ENCODE measurements around the gene MED15.

DNA sequence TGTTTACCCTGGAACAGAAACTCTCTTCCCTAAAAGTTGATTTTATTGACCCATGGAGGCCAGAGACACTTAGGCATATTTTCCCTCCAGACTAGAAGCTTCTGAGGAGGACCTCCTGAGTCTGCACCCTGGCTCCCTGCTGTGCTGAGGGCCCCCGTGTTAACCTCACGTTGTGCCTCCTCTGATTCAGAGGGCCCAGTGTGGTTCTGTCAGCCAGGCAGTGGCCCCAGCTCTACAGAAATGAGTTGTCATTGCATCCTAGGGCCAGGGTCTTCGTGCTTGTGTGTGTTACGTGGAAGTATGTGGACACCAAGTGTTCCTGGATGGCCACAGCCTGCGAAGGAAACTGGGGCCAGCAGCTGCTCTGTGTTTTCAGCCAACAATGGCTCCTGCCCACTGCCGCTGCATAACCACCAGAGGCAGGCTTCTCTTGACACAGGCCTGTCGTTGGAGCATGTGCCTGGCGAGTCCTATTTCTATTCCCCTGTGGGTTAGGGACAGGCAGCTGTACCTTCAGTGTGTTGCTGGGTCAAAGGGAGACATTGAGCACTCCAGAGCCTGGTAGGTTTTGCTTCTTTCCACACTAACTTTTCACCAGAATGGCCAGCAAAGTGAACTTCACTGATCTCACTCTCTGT lies 44.5 kb downstream of the MED15 start:
- TF ChIP-seq, protein P1, sequence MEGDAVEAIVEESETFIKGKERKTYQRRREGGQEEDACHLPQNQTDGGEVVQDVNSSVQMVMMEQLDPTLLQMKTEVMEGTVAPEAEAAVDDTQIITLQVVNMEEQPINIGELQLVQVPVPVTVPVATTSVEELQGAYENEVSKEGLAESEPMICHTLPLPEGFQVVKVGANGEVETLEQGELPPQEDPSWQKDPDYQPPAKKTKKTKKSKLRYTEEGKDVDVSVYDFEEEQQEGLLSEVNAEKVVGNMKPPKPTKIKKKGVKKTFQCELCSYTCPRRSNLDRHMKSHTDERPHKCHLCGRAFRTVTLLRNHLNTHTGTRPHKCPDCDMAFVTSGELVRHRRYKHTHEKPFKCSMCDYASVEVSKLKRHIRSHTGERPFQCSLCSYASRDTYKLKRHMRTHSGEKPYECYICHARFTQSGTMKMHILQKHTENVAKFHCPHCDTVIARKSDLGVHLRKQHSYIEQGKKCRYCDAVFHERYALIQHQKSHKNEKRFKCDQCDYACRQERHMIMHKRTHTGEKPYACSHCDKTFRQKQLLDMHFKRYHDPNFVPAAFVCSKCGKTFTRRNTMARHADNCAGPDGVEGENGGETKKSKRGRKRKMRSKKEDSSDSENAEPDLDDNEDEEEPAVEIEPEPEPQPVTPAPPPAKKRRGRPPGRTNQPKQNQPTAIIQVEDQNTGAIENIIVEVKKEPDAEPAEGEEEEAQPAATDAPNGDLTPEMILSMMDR (IDR thresholded peaks at IDR 0.05), result peak; percentile 18
- TF ChIP-seq EZH2 (IDR thresholded peaks at IDR 0.05) (no peak), EZH2phosphoT487 (IDR thresholded peaks at IDR 0.05) (no peak)

Data from neural progenitor cell (in vitro differentiated cells).